Endothelial cell of umbilical vein (primary cell): ENCODE data around the gene MOGAT1. TPM values are rescaled to one million over a fixed set of nuclear protein-coding genes. Genes with fewer than 3 reads are reported as not detected.

Source experiments
- BruUV-seq: library from RNA; stranded (reverse); fragments of 400-500 nt; replicated peaks from 2 replicates; lab custom pipeline; 2021; lab: Mats Ljungman, UMichigan
- CTCF ChIA-PET: fragments of 300-600, 350-600 bp; sonication (Branson Sonifier 250); formaldehyde crosslinking; loops from one replicate; lab custom pipeline; 2021; ENCODE audit warnings: antibody characterized with exemption, inconsistent platforms; lab: Charles Lee
- POLR2A ChIA-PET: fragments of 300-600, 350-600 bp; sonication (Branson Sonifier 250); formaldehyde crosslinking; loops from one replicate; lab custom pipeline; 2021; ENCODE audit warnings: antibody characterized with exemption, inconsistent platforms; lab: Charles Lee
- DNase-seq: peaks from one replicate; pipeline ENCODE4 v3.0.0-alpha.2; 2011; ENCODE audit warnings: low read depth, low spot score
- FAIRE-seq: peaks from 2 replicates; lab custom pipeline; 2011; peaks lifted over from hg19 to GRCh38; lab: Jason Lieb, UNC
- H2AFZ ChIP-seq: 2 replicates; pipeline ENCODE4 v1.6.0; 2012; ENCODE audit warnings: low read depth, low read length, control low read depth, inconsistent platforms
- H3K27ac ChIP-seq: 2 replicates; pipeline ENCODE4 v1.5.1; 2011; ENCODE audit warnings: low read depth, mild to moderate bottlenecking, control low read depth, low read length, moderate library complexity; ENCODE audit not compliant: insufficient read depth
- H3K27me3 ChIP-seq, 2 experiments: 2 replicates each; pipeline versions ENCODE4 v1.6.0 to v1.6.1; 2011; ENCODE audit warnings: low read length in 2 of 2, mixed read lengths in 1 of 2; ENCODE audit not compliant: control insufficient read depth in 2 of 2, insufficient read depth in 2 of 2
- H3K36me3 ChIP-seq, 2 experiments: 2 replicates in 1 of 2; 3 replicates in 1 of 2; pipeline ENCODE4 v1.5.1; 2011; ENCODE audit warnings: low read length in 2 of 2, mild to moderate bottlenecking in 1 of 2, moderate library complexity in 1 of 2; ENCODE audit not compliant: control insufficient read depth in 2 of 2, insufficient read depth in 2 of 2; ENCODE audit errors: extremely low read depth in 1 of 2
- H3K4me1 ChIP-seq: 3 replicates; pipeline ENCODE4 v1.5.1; 2011; ENCODE audit warnings: mild to moderate bottlenecking, low read length; ENCODE audit not compliant: control insufficient read depth, insufficient read depth; ENCODE audit errors: extremely low read depth
- H3K4me2 ChIP-seq: 2 replicates; pipeline ENCODE4 v1.6.1; 2011; ENCODE audit warnings: low read length, control low read depth, mixed read lengths; ENCODE audit not compliant: insufficient read depth
- H3K4me3 ChIP-seq, 3 experiments: fragments of 200-600 bp in 1 of 3; sonication (generic), shearing (Covaris generic) in 1 of 3; replicated peaks in 1 of 3; 2 replicates each; pipeline ENCODE4 v1.5.1; 2011 to 2016; ENCODE audit warnings: control low read depth in 3 of 3, low read length in 3 of 3, mild to moderate bottlenecking in 2 of 3, inconsistent platforms in 1 of 3, low read depth in 1 of 3, moderate library complexity in 1 of 3; ENCODE audit not compliant: insufficient read depth in 1 of 3
- H3K79me2 ChIP-seq: 2 replicates; pipeline ENCODE4 v1.6.0; 2012; ENCODE audit warnings: low read length, inconsistent platforms; ENCODE audit not compliant: control insufficient read depth, insufficient read depth
- H3K9ac ChIP-seq: replicated peaks from 2 replicates; pipeline ENCODE3; 2011; ENCODE audit warnings: low read length, control low read depth; ENCODE audit not compliant: insufficient read depth; ENCODE audit errors: extremely low read depth
- H3K9me1 ChIP-seq: replicated peaks from 3 replicates; pipeline ENCODE4 v1.6.0; 2011; ENCODE audit warnings: mild to moderate bottlenecking, low read length; ENCODE audit not compliant: control insufficient read depth, insufficient read depth; ENCODE audit errors: extremely low read depth
- H3K9me3 ChIP-seq: replicated peaks from 2 replicates; pipeline ENCODE4 v1.5.1; 2012; ENCODE audit warnings: low read length, inconsistent platforms; ENCODE audit not compliant: control insufficient read depth, insufficient read depth
- H4K20me1 ChIP-seq: replicated peaks from 2 replicates; pipeline ENCODE3; 2011; ENCODE audit warnings: mild to moderate bottlenecking, low read length; ENCODE audit not compliant: control insufficient read depth, insufficient read depth; ENCODE audit errors: extremely low read depth
- EZH2 ChIP-seq: IDR thresholded peaks from 2 replicates; pipeline ENCODE4 v1.6.1; 2012; ENCODE audit warnings: borderline replicate concordance, low read depth, mild to moderate bottlenecking, moderate library complexity, low read length, inconsistent platforms; ENCODE audit not compliant: severe bottlenecking
- FOS ChIP-seq: IDR thresholded peaks from 2 replicates; pipeline ENCODE4 v1.6.1; 2011; ENCODE audit warnings: mild to moderate bottlenecking, low read length, moderate library complexity, borderline replicate concordance; ENCODE audit not compliant: insufficient read depth
- GATA2 ChIP-seq: IDR thresholded peaks from 2 replicates; pipeline ENCODE4 v1.7.0; 2011; ENCODE audit warnings: low read depth, mild to moderate bottlenecking, moderate library complexity, mixed read lengths, low read length; ENCODE audit not compliant: insufficient read length, insufficient read depth
- JUN ChIP-seq: IDR thresholded peaks from 2 replicates; pipeline ENCODE4 v1.6.1; 2011; ENCODE audit warnings: borderline replicate concordance, low read depth; ENCODE audit not compliant: insufficient read length, insufficient read depth
- MYC ChIP-seq: IDR thresholded peaks from one replicate; pipeline ENCODE4 v1.6.1; 2011; ENCODE audit warnings: mild to moderate bottlenecking, low read depth, low read length
- POLR2A ChIP-seq: IDR thresholded peaks from 2 replicates; pipeline ENCODE4 v1.6.1; 2012; ENCODE audit warnings: low read depth, mild to moderate bottlenecking, control low read depth, low read length
- POLR2AphosphoS5 ChIP-seq: IDR thresholded peaks from 2 replicates; pipeline ENCODE4 v1.6.1; 2012; ENCODE audit warnings: low read depth, mild to moderate bottlenecking, control low read depth, low read length, moderate library complexity; ENCODE audit not compliant: insufficient read depth
- dilution Hi-C: fragments of 300-500 bp; cut with MboI; formaldehyde crosslinking; loops from one replicate; pipeline ENCODE4 v1.15.0; 2019; ENCODE audit warnings: low sequenced_read_pairs; ENCODE audit not compliant: extremely low pct_ligation_motif_present
- intact Hi-C: fragments of 100-400 bp; cut with micrococcal nuclease; formaldehyde crosslinking; loops from one replicate; pipeline ENCODE4 v1.10.0; 2022
- polyA plus RNA-seq, 4 experiments: library from polyadenylated mRNA; depleted of rRNA in 3 of 4; stranded (reverse) in 3 of 4; unstranded in 1 of 4; fragments of >200 nt; gene quantifications; 2 replicates each; pipeline versions ENCODE4 v1.2.1 to v1.2.3, GENCODE V29; 2011 to 2012; ENCODE audit warnings: missing spikeins in 1 of 4
- total RNA-seq: library from RNA; stranded (reverse); gene quantifications from 2 replicates; pipeline ENCODE4 v1.2.3, GENCODE V29; 2021
- TF ChIP-seq, protein P1 (sequence below), 2 donors: IDR thresholded peaks; 1 replicate in 1 of 2; 2 replicates in 1 of 2; pipeline ENCODE4 v1.5.1; 2011; ENCODE audit warnings: low read length in 2 of 2, mild to moderate bottlenecking in 2 of 2, moderate library complexity in 2 of 2, control low read depth in 1 of 2, inconsistent platforms in 1 of 2, low read depth in 1 of 2; ENCODE audit not compliant: insufficient read depth in 1 of 2; ENCODE audit errors: extremely low read depth in 1 of 2
- TF ChIP-seq, protein P2 (sequence below): IDR thresholded peaks from 2 replicates; pipeline ENCODE4 v1.6.1; 2011; ENCODE audit not compliant: insufficient read depth, insufficient read length

Gene MOGAT1
- total and polyA plus RNA-seq, 2 donors (not counting 3 experiments of a cell fraction or from before 2014, with no cell fraction given), result not detected

DNA sequence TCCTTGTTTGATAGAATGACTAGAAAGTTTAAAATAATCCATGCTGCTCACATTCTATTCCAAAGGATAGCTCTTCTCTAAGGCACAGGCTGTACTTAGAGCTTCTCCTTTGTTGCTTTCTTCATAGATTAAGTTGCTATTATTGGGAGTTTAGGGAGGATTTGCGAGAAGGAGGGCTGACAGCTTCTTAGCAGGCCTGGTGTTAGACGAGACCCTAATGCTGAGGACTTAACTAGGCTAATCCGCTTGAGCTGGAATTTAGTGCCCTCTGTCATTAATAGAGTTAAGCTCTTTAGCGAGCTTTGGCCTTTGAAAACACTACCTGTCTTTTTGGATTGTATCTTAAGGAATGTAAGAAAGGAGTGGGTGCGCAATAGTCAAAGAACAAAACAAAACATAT is 81.3 kb downstream of the MOGAT1 start:
- H3K27ac ChIP-seq, result no peak overlapping the region

More for the DNA sequence above, 81.3 kb downstream of the MOGAT1 start:
- Histone ChIP-seq H3K79me2 (no peaks in the 10 kb centered on the region), H2AFZ (no peak overlapping the region), H3K36me3 (no peaks in the 10 kb centered on the region), H3K4me2 (no peak overlapping the region), H3K4me1 (peaks cover 10% of the 10 kb centered on the region), H3K9me1 (no peaks in the 10 kb centered on the region), H3K4me3 (no peak overlapping the region), H3K27me3 (no peaks in the 10 kb centered on the region), H3K9ac (no peak overlapping the region), H4K20me1 (no peaks in the 10 kb centered on the region), H3K9me3 (no peaks in the 10 kb centered on the region)
- ChIA-PET POLR2A (no interaction called here), CTCF (interaction anchor here (0.9 to 1.1 kb wide), 3 partner anchors 10 to 43 kb away, joined by 3 to 4 read pairs (median 3); no protein-coding TSS in a partner anchor)
- BruUV-seq, result no TSS peak
- dilution Hi-C loops (no loop called here), intact Hi-C loops (no loop called here)
- FAIRE-seq, result no peak
- TF ChIP-seq MYC (no peak), EZH2 (no peak), FOS (no peak), GATA2 (no peak), JUN (no peak), POLR2A (no peak), POLR2AphosphoS5 (no peak)
- TF ChIP-seq, protein P1, sequence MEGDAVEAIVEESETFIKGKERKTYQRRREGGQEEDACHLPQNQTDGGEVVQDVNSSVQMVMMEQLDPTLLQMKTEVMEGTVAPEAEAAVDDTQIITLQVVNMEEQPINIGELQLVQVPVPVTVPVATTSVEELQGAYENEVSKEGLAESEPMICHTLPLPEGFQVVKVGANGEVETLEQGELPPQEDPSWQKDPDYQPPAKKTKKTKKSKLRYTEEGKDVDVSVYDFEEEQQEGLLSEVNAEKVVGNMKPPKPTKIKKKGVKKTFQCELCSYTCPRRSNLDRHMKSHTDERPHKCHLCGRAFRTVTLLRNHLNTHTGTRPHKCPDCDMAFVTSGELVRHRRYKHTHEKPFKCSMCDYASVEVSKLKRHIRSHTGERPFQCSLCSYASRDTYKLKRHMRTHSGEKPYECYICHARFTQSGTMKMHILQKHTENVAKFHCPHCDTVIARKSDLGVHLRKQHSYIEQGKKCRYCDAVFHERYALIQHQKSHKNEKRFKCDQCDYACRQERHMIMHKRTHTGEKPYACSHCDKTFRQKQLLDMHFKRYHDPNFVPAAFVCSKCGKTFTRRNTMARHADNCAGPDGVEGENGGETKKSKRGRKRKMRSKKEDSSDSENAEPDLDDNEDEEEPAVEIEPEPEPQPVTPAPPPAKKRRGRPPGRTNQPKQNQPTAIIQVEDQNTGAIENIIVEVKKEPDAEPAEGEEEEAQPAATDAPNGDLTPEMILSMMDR (IDR thresholded peaks at IDR 0.05; ENCODE audit: extremely low read depth in 1 of 2, insufficient read depth in 1 of 2, low read depth in 1 of 2, low read length in 2 of 2), result no peak
- TF ChIP-seq, protein P2, sequence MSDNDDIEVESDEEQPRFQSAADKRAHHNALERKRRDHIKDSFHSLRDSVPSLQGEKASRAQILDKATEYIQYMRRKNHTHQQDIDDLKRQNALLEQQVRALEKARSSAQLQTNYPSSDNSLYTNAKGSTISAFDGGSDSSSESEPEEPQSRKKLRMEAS, result no peak
- no peak for DNase-seq
